Measurements from ENCODE around the gene ECD. TPM values are rescaled to one million over a fixed set of nuclear protein-coding genes. Genes with fewer than 3 reads are reported as not detected.

The ECD gene
- polyA plus RNA-seq, 1 donor from 2014 or later, result 30.0 TPM

DNA sequence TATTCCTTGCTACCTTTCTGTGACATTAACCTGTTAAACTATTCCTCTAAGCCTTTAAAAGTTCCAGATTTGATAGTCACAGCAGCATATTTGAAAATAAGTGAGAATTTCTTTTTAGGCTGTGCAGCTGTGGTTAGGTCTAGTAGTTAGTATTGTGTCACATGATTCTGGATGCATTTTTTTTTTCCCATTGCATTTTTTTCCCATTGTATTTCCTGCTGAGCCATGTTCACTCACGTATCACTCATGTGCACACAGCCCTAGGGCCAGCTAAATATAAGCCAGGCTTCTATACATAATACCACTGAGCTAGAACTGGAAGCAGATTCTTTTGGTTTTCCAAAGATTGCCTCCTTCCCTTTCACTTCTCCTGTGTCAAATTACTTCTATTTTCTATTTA lies 41.9 kb upstream of the ECD start:
- Histone ChIP-seq H3K27me3 (ENCODE audit: insufficient read depth, low read depth, low read length) (no peaks in the 10 kb centered on the region), H3K36me3 (ENCODE audit: insufficient read depth, low read length) (no peaks in the 10 kb centered on the region), H3F3A (ENCODE audit: insufficient read depth, low read length, poor library complexity, severe bottlenecking) (no peaks in the 10 kb centered on the region), H4K20me1 (ENCODE audit: insufficient read depth) (no peaks in the 10 kb centered on the region), H3K9me3 (ENCODE audit: low read length) (no peaks in the 10 kb centered on the region), H3K9me2 (ENCODE audit: insufficient read depth, low read length) (no peaks in the 10 kb centered on the region), H3K4me3 (ENCODE audit: low read length) (no peak overlapping the region), H3K4me2 (ENCODE audit: low read length) (no peak overlapping the region), H3K27ac (ENCODE audit: low read length) (no peak overlapping the region), H3K9ac (ENCODE audit: low read length) (no peak overlapping the region), H3K79me2 (replicated peaks; ENCODE audit: insufficient read depth, low read length) (no peaks in the 10 kb centered on the region), H2AFZ (ENCODE audit: low read depth, low read length) (no peak overlapping the region)
- no peak for TF ChIP-seq EZH2 (IDR thresholded peaks at IDR 0.05; ENCODE audit: borderline replicate concordance, insufficient read depth, low read length, poor library complexity, severe bottlenecking)
- TF ChIP-seq, protein P1, sequence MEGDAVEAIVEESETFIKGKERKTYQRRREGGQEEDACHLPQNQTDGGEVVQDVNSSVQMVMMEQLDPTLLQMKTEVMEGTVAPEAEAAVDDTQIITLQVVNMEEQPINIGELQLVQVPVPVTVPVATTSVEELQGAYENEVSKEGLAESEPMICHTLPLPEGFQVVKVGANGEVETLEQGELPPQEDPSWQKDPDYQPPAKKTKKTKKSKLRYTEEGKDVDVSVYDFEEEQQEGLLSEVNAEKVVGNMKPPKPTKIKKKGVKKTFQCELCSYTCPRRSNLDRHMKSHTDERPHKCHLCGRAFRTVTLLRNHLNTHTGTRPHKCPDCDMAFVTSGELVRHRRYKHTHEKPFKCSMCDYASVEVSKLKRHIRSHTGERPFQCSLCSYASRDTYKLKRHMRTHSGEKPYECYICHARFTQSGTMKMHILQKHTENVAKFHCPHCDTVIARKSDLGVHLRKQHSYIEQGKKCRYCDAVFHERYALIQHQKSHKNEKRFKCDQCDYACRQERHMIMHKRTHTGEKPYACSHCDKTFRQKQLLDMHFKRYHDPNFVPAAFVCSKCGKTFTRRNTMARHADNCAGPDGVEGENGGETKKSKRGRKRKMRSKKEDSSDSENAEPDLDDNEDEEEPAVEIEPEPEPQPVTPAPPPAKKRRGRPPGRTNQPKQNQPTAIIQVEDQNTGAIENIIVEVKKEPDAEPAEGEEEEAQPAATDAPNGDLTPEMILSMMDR (IDR thresholded peaks at IDR 0.05; ENCODE audit: poor library complexity, severe bottlenecking), result no peak
- no peak for TF ChIP-seq RAD21 (conservative IDR thresholded peaks at IDR 0.05)
- no peak for TF ChIP-seq EP300 (conservative IDR thresholded peaks at IDR 0.05; ENCODE audit: poor library complexity, severe bottlenecking)
- TF ChIP-seq TAF1 (IDR thresholded peaks at IDR 0.05; ENCODE audit: low read depth), result no peak
- no peak for TF ChIP-seq MXI1 (conservative IDR thresholded peaks at IDR 0.05; ENCODE audit: poor library complexity, severe bottlenecking)
- TF ChIP-seq, protein P2, sequence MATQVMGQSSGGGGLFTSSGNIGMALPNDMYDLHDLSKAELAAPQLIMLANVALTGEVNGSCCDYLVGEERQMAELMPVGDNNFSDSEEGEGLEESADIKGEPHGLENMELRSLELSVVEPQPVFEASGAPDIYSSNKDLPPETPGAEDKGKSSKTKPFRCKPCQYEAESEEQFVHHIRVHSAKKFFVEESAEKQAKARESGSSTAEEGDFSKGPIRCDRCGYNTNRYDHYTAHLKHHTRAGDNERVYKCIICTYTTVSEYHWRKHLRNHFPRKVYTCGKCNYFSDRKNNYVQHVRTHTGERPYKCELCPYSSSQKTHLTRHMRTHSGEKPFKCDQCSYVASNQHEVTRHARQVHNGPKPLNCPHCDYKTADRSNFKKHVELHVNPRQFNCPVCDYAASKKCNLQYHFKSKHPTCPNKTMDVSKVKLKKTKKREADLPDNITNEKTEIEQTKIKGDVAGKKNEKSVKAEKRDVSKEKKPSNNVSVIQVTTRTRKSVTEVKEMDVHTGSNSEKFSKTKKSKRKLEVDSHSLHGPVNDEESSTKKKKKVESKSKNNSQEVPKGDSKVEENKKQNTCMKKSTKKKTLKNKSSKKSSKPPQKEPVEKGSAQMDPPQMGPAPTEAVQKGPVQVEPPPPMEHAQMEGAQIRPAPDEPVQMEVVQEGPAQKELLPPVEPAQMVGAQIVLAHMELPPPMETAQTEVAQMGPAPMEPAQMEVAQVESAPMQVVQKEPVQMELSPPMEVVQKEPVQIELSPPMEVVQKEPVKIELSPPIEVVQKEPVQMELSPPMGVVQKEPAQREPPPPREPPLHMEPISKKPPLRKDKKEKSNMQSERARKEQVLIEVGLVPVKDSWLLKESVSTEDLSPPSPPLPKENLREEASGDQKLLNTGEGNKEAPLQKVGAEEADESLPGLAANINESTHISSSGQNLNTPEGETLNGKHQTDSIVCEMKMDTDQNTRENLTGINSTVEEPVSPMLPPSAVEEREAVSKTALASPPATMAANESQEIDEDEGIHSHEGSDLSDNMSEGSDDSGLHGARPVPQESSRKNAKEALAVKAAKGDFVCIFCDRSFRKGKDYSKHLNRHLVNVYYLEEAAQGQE (IDR thresholded peaks at IDR 0.05; ENCODE audit: borderline replicate concordance), result no peak
- no peak for TF ChIP-seq SMC3 (conservative IDR thresholded peaks at IDR 0.05; ENCODE audit: poor library complexity)
- TF ChIP-seq POLR2AphosphoS5 (IDR thresholded peaks at IDR 0.05), result no peak

DNA sequence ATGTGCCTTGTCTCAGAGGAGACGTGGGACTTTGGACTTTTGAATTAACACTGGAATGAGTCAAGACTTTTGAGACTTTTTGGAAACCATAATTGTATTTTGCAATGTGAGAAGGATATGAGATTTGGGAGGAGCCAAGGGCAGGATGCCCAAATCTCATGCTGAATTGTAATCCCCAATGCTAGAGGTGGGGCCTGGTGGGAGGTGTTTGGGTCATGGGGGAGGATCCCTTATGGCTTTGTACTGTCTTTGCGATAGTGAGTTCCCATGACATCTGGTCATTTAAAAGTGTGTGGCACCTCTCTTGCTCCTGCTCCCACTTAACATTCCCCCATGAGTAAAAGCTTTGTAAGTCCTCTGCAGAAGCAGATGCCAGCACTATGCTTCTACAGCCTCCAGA lies 40.1 kb upstream of the ECD start:
- Histone ChIP-seq H4K20me1 (ENCODE audit: insufficient read depth) (no peaks in the 10 kb centered on the region), H3K9me2 (ENCODE audit: insufficient read depth, low read length) (no peaks in the 10 kb centered on the region), H3K27ac (ENCODE audit: low read length) (no peak overlapping the region), H3K9ac (ENCODE audit: low read length) (no peak overlapping the region), H3K9me3 (ENCODE audit: low read length) (no peaks in the 10 kb centered on the region), H2AFZ (ENCODE audit: low read depth, low read length) (no peak overlapping the region), H3K4me3 (ENCODE audit: low read length) (no peak overlapping the region), H3K79me2 (replicated peaks; ENCODE audit: insufficient read depth, low read length) (no peaks in the 10 kb centered on the region), H3F3A (ENCODE audit: insufficient read depth, low read length, poor library complexity, severe bottlenecking) (no peaks in the 10 kb centered on the region), H3K27me3 (ENCODE audit: insufficient read depth, low read depth, low read length) (no peaks in the 10 kb centered on the region), H3K36me3 (ENCODE audit: insufficient read depth, low read length) (no peaks in the 10 kb centered on the region), H3K4me2 (ENCODE audit: low read length) (no peak overlapping the region)
- TF ChIP-seq MXI1 (conservative IDR thresholded peaks at IDR 0.05; ENCODE audit: poor library complexity, severe bottlenecking) (no peak), TAF1 (IDR thresholded peaks at IDR 0.05; ENCODE audit: low read depth) (no peak), RAD21 (conservative IDR thresholded peaks at IDR 0.05) (no peak), SMC3 (conservative IDR thresholded peaks at IDR 0.05; ENCODE audit: poor library complexity) (no peak), EZH2 (IDR thresholded peaks at IDR 0.05; ENCODE audit: borderline replicate concordance, insufficient read depth, low read length, poor library complexity, severe bottlenecking) (no peak), EP300 (conservative IDR thresholded peaks at IDR 0.05; ENCODE audit: poor library complexity, severe bottlenecking) (no peak), POLR2AphosphoS5 (IDR thresholded peaks at IDR 0.05) (no peak)
- TF ChIP-seq, protein P1 (IDR thresholded peaks at IDR 0.05; ENCODE audit: poor library complexity, severe bottlenecking), result no peak
- TF ChIP-seq, protein P2 (IDR thresholded peaks at IDR 0.05; ENCODE audit: borderline replicate concordance), result no peak
